Renal cortex interstitium (tissue), 11 donors: ENCODE results near the gene ADCY5. TPM values are rescaled to one million over a fixed set of nuclear protein-coding genes. Genes with fewer than 3 reads are reported as not detected.

ENCODE experiments used
- DNase-seq, 11 donors: peaks; one replicate each; pipeline ENCODE4 v3.0.0-alpha.2; 2013; ENCODE audit warnings: low read depth in 9 of 11, low spot score in 4 of 11; ENCODE audit errors: extremely low read depth in 1 of 11
- polyA plus RNA-seq, 3 donors: library from polyadenylated mRNA; unstranded; fragments of 120-200 nt; gene quantifications; one replicate each; pipeline ENCODE4 v1.2.1, GENCODE V29; 2013; ENCODE audit not compliant: insufficient read length in 3 of 3

Gene ADCY5
- polyA plus RNA-seq, 3 donors: 10.0 to 11.7 (median 10.9) TPM

DNA sequence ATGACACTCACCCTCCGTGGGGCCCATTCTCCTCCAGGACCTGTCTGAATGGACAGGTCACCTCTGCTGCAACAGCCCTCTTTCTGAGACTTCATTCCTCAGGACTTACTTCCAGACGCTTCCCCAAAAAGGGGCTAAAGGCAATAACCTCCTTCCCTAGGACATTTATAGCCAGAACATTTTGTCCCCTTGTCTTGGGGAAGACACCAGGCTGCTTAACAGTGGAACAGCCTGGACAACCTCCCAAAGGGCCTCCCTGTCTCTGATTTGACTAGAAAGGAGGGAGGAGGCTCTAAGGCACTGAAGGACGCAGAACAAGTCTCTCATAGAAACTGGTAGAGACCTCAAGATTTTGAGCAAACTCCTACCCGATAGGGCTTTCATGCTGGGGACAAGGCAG, 32.7 kb downstream of the ADCY5 start:
- no peak for DNase-seq

DNA sequence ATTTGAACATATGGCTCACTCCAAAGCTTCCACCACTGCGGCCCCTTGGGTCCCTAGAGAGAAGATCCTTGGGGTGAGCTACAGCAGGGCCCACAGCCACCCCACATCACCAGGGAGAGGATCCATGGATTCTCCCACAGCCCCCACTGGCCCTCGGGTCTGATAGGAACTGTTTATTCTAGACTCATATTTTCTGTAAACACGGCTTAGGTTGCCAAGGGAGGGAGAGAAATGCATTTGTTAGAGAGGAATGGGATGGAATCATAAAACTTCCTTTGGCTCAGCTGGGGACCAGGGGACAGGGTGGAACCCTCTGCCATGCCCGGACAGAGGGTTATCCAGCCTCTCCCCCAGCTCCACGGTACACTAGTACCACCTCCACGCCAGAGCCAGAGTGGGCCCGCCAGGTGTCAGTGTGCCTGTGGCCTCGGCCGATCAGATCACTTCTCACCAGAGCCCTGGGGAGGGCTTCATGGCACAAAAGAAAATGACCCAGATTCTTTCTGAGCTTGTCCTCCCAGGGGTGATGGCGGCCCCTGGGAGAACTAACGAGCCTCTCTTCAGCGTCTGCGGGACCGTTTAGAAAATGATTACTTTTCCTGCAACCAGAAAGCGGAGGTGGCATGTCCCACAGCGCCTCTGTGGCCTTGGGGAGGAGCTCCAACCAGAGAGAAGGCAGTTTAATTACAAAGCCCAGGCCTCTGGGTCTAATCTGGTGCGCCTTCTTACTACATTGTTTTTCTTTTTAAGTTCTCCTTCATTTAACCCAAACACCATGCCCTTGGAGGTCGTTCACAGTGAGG, 33.7 kb downstream of the ADCY5 start:
- DNase-seq: no peak

DNA sequence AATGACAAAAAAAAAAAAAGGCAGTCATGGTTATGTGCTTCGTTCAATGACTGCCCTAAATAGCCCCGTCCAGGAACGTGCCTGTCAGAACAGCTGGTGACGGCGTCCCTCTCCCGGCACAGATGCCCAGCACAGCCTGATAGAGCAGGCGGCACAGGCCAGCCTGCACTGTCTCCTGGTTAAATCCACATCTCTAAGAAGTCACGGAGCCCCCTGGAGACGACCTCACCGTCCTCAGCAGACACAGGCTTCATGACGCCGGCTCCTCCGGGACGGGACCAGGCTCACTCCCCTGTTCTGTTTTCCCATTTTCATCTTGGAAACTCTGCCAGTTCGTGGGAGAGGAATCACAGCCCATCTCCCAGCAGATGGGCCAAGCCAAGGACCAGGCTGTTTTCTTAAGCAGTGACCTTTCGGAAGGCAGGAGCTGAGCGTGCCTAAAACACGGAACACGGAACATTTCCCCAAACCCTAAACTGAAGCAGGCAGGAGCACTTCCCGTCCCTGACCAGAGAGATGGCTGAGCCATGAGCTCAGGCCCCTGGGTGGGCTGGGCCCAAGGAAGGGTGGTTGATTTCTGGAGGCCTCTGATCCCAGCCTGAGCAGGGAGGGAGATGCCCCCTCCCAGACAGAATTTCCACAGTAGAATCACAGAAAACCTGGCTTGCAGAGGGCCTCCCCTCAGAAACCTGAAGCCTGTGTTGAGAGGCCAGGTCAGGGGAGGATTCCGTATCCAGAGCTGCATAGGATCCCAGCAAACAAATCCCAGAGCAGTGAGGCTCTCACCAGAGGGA, 35.9 kb downstream of the ADCY5 start:
- DNase-seq: peak in 3 of 11 donors; percentile 35 to 49 (median 45)

DNA sequence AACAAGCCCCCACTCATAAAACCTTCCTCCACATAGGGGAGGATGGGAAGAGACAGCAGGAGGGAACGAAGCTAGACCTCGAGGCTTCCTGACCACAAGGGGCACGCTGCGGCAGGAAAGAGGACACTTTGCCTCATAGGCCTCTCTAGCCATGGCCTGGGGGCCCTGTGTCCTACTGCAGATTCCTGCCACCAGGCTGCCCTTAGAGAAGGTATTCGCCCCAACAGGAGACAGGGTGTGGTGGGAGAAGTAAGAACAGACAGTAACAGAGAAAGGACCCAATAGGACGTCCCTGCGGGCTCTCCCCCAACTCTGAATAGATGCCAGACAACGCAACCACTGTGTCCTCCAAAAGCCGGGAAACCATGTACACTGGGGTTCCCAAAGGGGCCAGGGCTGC, 36.8 kb downstream of the ADCY5 start:
- no peak for DNase-seq

DNA sequence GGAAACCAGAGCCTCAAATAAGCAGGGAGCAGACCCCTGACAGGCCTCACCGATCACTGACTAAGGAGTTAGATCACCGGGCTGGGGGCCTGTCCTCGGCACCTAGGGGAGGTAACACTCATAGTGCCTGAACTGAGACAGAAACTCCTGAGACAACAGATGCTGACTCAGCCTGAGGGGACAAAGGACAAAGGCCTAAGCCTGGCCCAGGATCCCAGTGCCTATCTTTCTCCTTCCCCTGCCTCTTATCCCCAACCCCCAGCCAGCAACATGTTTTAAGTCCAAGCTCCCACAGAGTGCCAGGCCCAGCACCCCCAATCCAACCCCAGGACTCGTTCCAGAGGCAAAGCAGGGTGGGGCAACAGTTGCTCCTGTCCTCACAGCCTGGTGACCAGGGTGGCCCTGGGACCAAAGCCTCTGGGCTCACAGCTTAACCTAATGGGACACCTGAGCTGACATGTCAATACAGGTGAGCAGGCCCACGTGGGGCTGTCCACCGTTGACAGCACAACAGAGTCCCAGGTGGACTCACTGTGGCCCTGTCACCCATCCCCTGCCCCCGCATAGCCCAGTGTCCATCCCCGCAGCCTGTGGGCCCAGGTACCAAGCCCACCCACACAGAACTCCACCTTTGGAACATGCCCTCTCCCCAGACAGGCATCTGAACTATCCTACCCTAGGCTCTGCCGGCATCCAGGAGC, 37.4 kb downstream of the ADCY5 start:
- no peak for DNase-seq

DNA sequence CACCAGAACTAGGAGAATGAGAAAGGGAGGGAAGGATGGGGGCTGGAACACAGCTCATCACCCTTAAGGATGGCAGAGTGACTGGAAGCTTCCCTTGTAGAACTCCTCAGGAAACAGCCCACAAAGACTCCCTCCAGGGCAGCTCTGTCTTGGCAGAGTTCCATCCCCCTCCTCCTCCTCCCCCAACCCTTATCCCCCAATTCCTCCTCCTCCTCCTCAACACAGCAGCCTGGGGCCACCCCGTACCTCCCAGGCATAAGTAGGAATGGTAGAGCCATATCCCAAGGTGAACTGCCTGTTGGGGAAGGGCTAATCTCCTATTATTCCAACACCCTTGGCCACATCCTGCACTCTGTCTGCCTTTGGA, 38.8 kb downstream of the ADCY5 start:
- no peak for DNase-seq

GRCh38 chr3:123409443-123410148, 39.3 kb downstream of the ADCY5 start:
- peak in 8 of 11 donors; percentile 56 to 79 (median 66) for DNase-seq

DNA sequence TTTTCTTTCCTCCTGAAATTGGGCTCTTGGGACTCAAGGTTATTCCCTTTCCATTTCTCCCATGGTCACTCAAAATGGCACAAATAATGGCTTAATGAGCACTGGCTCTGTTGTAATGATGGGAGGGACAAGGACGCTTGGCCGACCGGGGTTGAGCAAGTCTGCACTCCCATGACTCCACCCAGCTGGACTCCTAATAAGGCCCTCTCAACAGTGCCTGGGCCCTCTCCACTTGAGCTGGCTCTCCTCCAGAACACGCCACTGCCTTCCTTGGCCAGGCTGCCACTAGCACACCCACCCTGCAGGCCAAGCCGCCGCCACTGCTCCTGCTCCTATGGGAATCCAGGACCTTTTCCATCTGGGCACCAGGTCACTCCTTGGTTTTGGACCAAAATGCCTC, 42.3 kb downstream of the ADCY5 start:
- no peak for DNase-seq

GRCh38 chr3:123405936-123406510, 42.9 kb downstream of the ADCY5 start:
- no peak for DNase-seq

DNA sequence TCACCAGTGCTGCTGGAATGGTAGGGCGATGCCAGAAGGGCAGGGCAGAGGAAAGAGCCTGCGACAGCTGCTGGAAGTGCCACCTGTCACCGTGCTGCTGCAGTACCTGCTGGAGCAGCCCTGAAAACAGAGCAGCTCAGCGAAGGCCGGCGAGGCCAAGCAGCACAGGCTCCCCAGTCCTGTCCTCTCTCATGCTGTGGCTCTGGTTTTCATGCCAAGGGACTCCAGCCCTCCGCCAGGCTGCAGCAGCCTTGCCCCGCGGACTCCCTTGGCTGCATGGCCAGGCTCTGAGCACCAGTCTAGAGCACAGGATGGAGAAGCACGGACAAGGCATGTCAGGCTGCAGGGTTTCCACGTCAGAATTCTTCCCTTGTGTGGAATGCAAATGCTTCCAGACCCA, 43.9 kb downstream of the ADCY5 start:
- DNase-seq: no peak

GRCh38 chr3:123404391-123404790, 44.5 kb downstream of the ADCY5 start:
- no peak for DNase-seq

- no peak for DNase-seq
These were observed 46.9 kb downstream of the ADCY5 start for GRCh38 chr3:123401836-123402530.

DNA sequence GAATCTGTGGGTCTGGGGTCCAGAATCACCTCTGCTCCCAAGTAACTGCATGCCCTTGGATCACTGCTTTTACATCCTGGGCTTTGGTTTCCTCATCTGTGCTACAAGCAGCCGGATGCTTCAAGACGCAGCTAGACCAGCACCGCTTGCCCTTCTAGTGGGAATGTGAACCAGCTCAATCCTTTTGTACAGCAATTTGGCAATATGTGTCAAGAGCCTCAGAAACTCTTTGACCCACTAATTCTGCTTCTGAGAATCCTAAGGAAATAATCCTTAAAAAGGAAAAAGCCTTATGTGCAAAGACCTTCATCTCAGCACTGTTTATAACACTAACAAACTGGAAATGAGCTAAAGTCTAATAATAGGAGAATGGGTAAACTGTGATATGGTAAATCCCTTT, 48.7 kb downstream of the ADCY5 start:
- no peak for DNase-seq

DNA sequence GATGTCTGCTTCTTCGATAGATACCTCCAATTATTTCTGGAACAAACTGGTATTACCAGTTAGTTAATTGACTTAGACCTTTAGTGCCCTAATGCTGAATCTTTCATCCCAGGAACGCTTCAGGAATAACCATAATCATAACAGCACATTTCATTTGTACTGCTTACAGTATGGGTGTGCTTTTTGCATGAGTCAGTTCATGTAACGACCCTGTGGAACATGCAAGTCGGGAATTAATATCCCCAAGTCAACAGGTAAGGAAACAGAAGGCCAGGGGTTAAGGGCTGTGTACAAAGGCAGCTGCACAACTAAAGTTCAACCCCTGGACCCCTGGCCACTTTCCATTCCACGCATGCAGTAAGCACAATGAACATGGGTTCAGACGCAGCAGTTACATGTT, 49.2 kb downstream of the ADCY5 start:
- no peak for DNase-seq

- DNase-seq: no peak
These were observed 50.7 kb downstream of the ADCY5 start for GRCh38 chr3:123397921-123398785.

- no peak for DNase-seq
These were observed 51.8 kb downstream of the ADCY5 start for GRCh38 chr3:123397050-123397590.
